PC-3 (cell line): Measurements from ENCODE around the gene TNIP3. TPM values are rescaled to one million over a fixed set of nuclear protein-coding genes. Genes with fewer than 3 reads are reported as not detected.

Source experiments
- ATAC-seq: fragments of 200-7000 bp; cut with Tn5 transposase; 2 replicates; pipeline ENCODE4 v1.9.1; 2020; ENCODE audit warnings: mild to moderate bottlenecking, moderate library complexity
- BruUV-seq: library from RNA; stranded (reverse); fragments of 400-500 nt; replicated peaks from 2 replicates; lab custom pipeline; 2021; lab: Mats Ljungman, UMichigan
- CTCF ChIA-PET: fragments of 300-600 bp; sonication (Branson Sonifier 250); formaldehyde crosslinking; loops from one replicate; lab custom pipeline; 2022; ENCODE audit warnings: antibody characterized with exemption; lab: Charles Lee
- POLR2A ChIA-PET: fragments of 300-600 bp; sonication (Branson Sonifier 250); formaldehyde crosslinking; loops from one replicate; lab custom pipeline; 2022; ENCODE audit warnings: antibody characterized with exemption; ENCODE audit not compliant: unreplicated experiment; lab: Charles Lee
- DNase-seq: peaks from one replicate; pipeline ENCODE4 v3.0.0-alpha.2; 2015
- H2AFZ ChIP-seq: fragments of 300-600 bp; sonication (generic); 2 replicates; pipeline ENCODE4 v1.6.0; 2016; ENCODE audit warnings: antibody characterized with exemption, low read length
- H3F3A ChIP-seq: fragments of 300-600 bp; sonication (generic); one replicate; pipeline ENCODE4 v1.6.0; 2017; ENCODE audit warnings: antibody characterized with exemption, low read length, control low read depth, mild to moderate bottlenecking; ENCODE audit not compliant: unreplicated experiment
- H3K27ac ChIP-seq: fragments of 300-600 bp; sonication (generic); 2 replicates; pipeline ENCODE4 v1.5.1; 2016; ENCODE audit warnings: mild to moderate bottlenecking, low read length
- H3K27me3 ChIP-seq: fragments of 300-600 bp; sonication (generic); 2 replicates; pipeline ENCODE4 v1.6.1; 2016; ENCODE audit warnings: low read length, mixed read lengths
- H3K36me3 ChIP-seq: fragments of 300-600 bp; sonication (generic); 2 replicates; pipeline ENCODE4 v1.6.1; 2016; ENCODE audit warnings: low read depth, mixed run types, low read length, mixed read lengths
- H3K4me1 ChIP-seq: fragments of 300-600 bp; sonication (generic); 2 replicates; pipeline ENCODE4 v1.5.1; 2016; ENCODE audit warnings: low read length; ENCODE audit not compliant: insufficient read depth
- H3K4me2 ChIP-seq: fragments of 300-600 bp; sonication (generic); 2 replicates; pipeline ENCODE4 v1.6.0; 2016; ENCODE audit warnings: low read length
- H3K4me3 ChIP-seq: fragments of 300-600 bp; sonication (generic); 2 replicates; pipeline ENCODE4 v1.5.1; 2016; ENCODE audit warnings: mild to moderate bottlenecking, low read length, mixed read lengths
- H3K79me2 ChIP-seq: fragments of 300-600 bp; sonication (generic); 2 replicates; pipeline ENCODE4 v1.6.1; 2017; ENCODE audit warnings: low read length, mixed read lengths
- H3K9ac ChIP-seq: fragments of 300-600 bp; sonication (generic); 2 replicates; pipeline ENCODE4 v1.6.0; 2016; ENCODE audit warnings: mild to moderate bottlenecking, low read length
- H3K9me2 ChIP-seq: fragments of 300-600 bp; sonication (generic); replicated peaks from 2 replicates; pipeline ENCODE4 v1.6.1; 2016; ENCODE audit warnings: mixed run types, low read length, mixed read lengths
- H3K9me3 ChIP-seq: fragments of 300-600 bp; sonication (generic); 2 replicates; pipeline ENCODE4 v1.6.1; 2016; ENCODE audit warnings: low read length, mixed read lengths
- H4K20me1 ChIP-seq: fragments of 300-600 bp; sonication (generic); 2 replicates; pipeline ENCODE4 v1.6.1; 2016; ENCODE audit warnings: low read length, mixed read lengths
- EZH2 ChIP-seq: fragments of 300-600 bp; sonication (generic); IDR thresholded peaks from one replicate; pipeline ENCODE4 v1.6.1; 2017; ENCODE audit warnings: antibody characterized with exemption, mild to moderate bottlenecking, low read length; ENCODE audit not compliant: unreplicated experiment
- EZH2phosphoT487 ChIP-seq: fragments of 300-600 bp; sonication (generic); IDR thresholded peaks from 2 replicates; pipeline ENCODE4 v1.6.1; 2018; ENCODE audit warnings: mild to moderate bottlenecking, antibody characterized with exemption, low read length, borderline replicate concordance
- intact Hi-C: fragments of 100-400 bp; cut with micrococcal nuclease; formaldehyde crosslinking; loops from 2 replicates; pipeline ENCODE4 v1.9.0; 2023
- total RNA-seq: library from RNA; depleted of rRNA; stranded (reverse); fragments of >200 nt; gene quantifications from 2 replicates; pipeline ENCODE4 v1.2.3, GENCODE V29; 2014
- TF ChIP-seq, protein P1 (sequence below): fragments of 300-600 bp; sonication (generic); conservative IDR thresholded peaks from 2 replicates; pipeline ENCODE4 v1.5.1; 2017; ENCODE audit warnings: antibody characterized with exemption, low read depth, mild to moderate bottlenecking, low read length

Gene TNIP3
- total RNA-seq, 1 experiment from 2014 or later = not detected

DNA sequence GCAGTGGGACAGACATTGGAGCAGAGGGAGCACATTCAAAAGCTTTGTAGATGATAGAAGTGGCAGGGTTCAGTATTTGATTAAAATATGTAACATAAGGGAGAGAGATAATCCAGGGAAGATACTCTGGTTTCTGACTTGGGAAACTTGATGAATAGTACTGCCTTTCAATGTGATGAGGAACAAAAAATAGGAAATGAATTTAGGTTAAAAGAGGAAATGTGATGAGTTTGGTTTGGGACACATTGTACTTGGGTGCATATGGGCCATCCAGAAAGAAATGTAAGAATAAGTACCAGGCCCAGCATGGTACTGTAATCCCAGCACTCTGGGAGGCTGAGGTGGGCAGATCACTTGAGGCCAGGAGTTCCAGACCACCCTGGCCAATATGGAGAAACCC is 70.9 kb downstream of the TNIP3 start:
- no peak for TF ChIP-seq EZH2phosphoT487
- TF ChIP-seq, protein P1, sequence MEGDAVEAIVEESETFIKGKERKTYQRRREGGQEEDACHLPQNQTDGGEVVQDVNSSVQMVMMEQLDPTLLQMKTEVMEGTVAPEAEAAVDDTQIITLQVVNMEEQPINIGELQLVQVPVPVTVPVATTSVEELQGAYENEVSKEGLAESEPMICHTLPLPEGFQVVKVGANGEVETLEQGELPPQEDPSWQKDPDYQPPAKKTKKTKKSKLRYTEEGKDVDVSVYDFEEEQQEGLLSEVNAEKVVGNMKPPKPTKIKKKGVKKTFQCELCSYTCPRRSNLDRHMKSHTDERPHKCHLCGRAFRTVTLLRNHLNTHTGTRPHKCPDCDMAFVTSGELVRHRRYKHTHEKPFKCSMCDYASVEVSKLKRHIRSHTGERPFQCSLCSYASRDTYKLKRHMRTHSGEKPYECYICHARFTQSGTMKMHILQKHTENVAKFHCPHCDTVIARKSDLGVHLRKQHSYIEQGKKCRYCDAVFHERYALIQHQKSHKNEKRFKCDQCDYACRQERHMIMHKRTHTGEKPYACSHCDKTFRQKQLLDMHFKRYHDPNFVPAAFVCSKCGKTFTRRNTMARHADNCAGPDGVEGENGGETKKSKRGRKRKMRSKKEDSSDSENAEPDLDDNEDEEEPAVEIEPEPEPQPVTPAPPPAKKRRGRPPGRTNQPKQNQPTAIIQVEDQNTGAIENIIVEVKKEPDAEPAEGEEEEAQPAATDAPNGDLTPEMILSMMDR = no peak
- no peak for TF ChIP-seq EZH2
- Histone ChIP-seq H3F3A (no peaks in the 10 kb centered on the region), H3K9me2 (no peaks in the 10 kb centered on the region), H3K4me3 (no peak overlapping the region), H3K4me1 (no peaks in the 10 kb centered on the region), H3K27me3 (no peaks in the 10 kb centered on the region), H2AFZ (no peak overlapping the region), H3K9me3 (no peaks in the 10 kb centered on the region), H3K79me2 (no peaks in the 10 kb centered on the region), H3K4me2 (no peak overlapping the region), H4K20me1 (no peaks in the 10 kb centered on the region), H3K27ac (no peak overlapping the region), H3K9ac (no peak overlapping the region), H3K36me3 (no peaks in the 10 kb centered on the region)
- intact Hi-C loops = loop anchor here (10.0 kb wide), 1 partner anchor 808 kb away; no protein-coding TSS in a partner anchor
- CTCF ChIA-PET = no interaction called here
- no TSS peak for BruUV-seq
- ATAC-seq (no peak), DNase-seq (no peak)
- POLR2A ChIA-PET = no interaction called here

DNA sequence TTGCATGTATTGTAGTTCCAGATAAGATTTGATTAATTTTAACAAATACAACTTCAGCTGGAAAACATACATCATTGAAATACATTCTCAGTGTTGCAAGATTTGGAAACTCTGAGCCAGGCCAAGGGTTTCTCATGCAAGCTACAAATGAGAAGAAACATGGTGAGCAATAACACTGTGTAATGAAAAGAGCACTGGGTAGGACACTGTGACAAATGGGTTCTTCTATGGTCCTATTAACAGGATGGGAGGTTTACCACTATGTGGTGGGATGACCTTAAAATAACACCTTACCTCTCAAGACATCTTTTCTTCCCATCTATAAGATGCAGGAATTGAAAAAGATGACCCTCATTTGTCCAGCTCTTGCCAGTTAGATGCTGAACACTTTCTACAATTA is 72.2 kb downstream of the TNIP3 start:
- Histone ChIP-seq H3K4me3 (no peak overlapping the region), H3K27ac (no peak overlapping the region), H3K9me2 (no peaks in the 10 kb centered on the region), H3K9me3 (no peaks in the 10 kb centered on the region), H3K4me2 (no peak overlapping the region), H3K4me1 (no peaks in the 10 kb centered on the region), H4K20me1 (no peaks in the 10 kb centered on the region), H3K36me3 (no peaks in the 10 kb centered on the region), H2AFZ (no peak overlapping the region), H3K27me3 (no peaks in the 10 kb centered on the region), H3F3A (no peaks in the 10 kb centered on the region), H3K79me2 (no peaks in the 10 kb centered on the region), H3K9ac (no peak overlapping the region)
- DNase-seq = no peak
- no peak for ATAC-seq
- no TSS peak for BruUV-seq
- TF ChIP-seq, protein P1 = no peak
- TF ChIP-seq EZH2phosphoT487 = no peak
- CTCF ChIA-PET = no interaction called here
- POLR2A ChIA-PET = no interaction called here
- intact Hi-C loops = loop anchor here (10.0 kb wide), 1 partner anchor 807 kb away; no protein-coding TSS in a partner anchor

DNA sequence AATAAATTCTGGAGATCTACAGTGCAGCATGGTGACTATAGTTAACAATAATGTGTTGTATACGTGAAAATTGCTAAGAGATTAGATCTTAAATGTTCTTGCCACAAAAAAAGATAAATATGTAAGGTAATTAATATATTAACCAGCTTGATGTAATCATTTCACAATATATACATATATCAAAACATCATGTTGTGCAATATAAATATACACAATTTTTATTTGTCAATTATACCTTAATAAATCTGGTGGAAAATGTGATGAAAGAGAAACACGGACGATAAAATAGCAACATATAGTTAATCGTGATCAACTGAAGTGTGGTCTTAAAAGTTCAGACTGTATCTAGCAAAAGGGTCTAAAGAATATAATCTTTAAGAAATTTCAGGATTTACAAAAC is 75.3 kb downstream of the TNIP3 start:
- CTCF ChIA-PET = no interaction called here

More for the DNA sequence above, 75.3 kb downstream of the TNIP3 start:
- Histone ChIP-seq H3K9me3 (no peaks in the 10 kb centered on the region), H3K4me2 (no peak overlapping the region), H3K9me2 (no peaks in the 10 kb centered on the region), H3K27me3 (0 out of 2 replicates have a peak, but pooled peaks cover 6% of the 10 kb centered on the region), H3K9ac (no peak overlapping the region), H2AFZ (no peak overlapping the region), H3K36me3 (no peaks in the 10 kb centered on the region), H3F3A (no peaks in the 10 kb centered on the region), H3K4me3 (no peak overlapping the region), H4K20me1 (no peaks in the 10 kb centered on the region), H3K27ac (no peak overlapping the region), H3K79me2 (no peaks in the 10 kb centered on the region), H3K4me1 (no peaks in the 10 kb centered on the region)
- POLR2A ChIA-PET = no interaction called here
- no peak for ATAC-seq
- no peak for DNase-seq
- no peak for TF ChIP-seq EZH2phosphoT487
- TF ChIP-seq, protein P1 = no peak
- TF ChIP-seq EZH2 = no peak
- intact Hi-C loops = no loop called here
- no TSS peak for BruUV-seq
